GM21723 (cell line): ENCODE measurements around the gene NLRP1.

ENCODE experiments used
- ATAC-seq: cut with Tn5 transposase; IDR thresholded peaks from one replicate; pipeline ENCODE4 v1.9.1; 2021; ENCODE audit warnings: mild to moderate bottlenecking, moderate library complexity; ENCODE audit not compliant: unreplicated experiment

The NLRP1 gene

GRCh38 chr17:5485270-5486205 is 98.8 kb downstream of the NLRP1 start, which contains the start of gene DERL2:
TSS of gene DERL2 (minus strand) at chr17:5486178. CDS start at chr17:5486161, 17 bp downstream.
- ATAC-seq = peak; percentile 19

- ATAC-seq = no peak
Observed at GRCh38 chr17:5481451-5481850, 102.9 kb downstream of the NLRP1 start.

- no peak for ATAC-seq
Observed at GRCh38 chr17:5480962-5481361, 103.3 kb downstream of the NLRP1 start.

GRCh38 chr17:5478992-5479391 is 105.3 kb downstream of the NLRP1 start:
- no peak for ATAC-seq

- ATAC-seq = no peak
Observed at GRCh38 chr17:5473906-5474305, 110.4 kb downstream of the NLRP1 start.

- ATAC-seq = no peak
Observed at GRCh38 chr17:5472511-5472910, 111.8 kb downstream of the NLRP1 start.

GRCh38 chr17:5468075-5468473 is 116.2 kb downstream of the NLRP1 start:
- no peak for ATAC-seq

- ATAC-seq = no peak
Observed at GRCh38 chr17:5467416-5467815, 116.9 kb downstream of the NLRP1 start.

GRCh38 chr17:5466295-5466694 is 118.0 kb downstream of the NLRP1 start:
- no peak for ATAC-seq

- ATAC-seq = no peak
Observed at GRCh38 chr17:5464717-5465507, 119.4 kb downstream of the NLRP1 start.
